Esophagus squamous epithelium (tissue), 5 donors: ENCODE measurements around the gene CD47. TPM values are rescaled to one million over a fixed set of nuclear protein-coding genes. Genes with fewer than 3 reads are reported as not detected.

Source experiments
- DNase-seq: peaks from one replicate; lab custom pipeline; 2025; lab: John Stamatoyannopoulos, UW
- H3K27ac ChIP-seq, 4 donors: fragments of 200-600 bp; sonication (generic); one replicate each; pipeline ENCODE4 v1.5.1; 2016 to 2019; ENCODE audit warnings: mild to moderate bottlenecking in 1 of 4
- H3K27me3 ChIP-seq, 4 donors: fragments of 200-600 bp; sonication (generic); 1 replicate in 3 of 4; 2 replicates in 1 of 4; pipeline versions ENCODE4 v1.5.1 to v1.6.0; 2017 to 2021; ENCODE audit warnings: antibody characterized with exemption in 1 of 4
- H3K36me3 ChIP-seq, 3 donors: fragments of 200-600 bp; sonication (generic); one replicate each; pipeline ENCODE4 v1.5.1; 2016 to 2019
- H3K4me1 ChIP-seq, 3 donors: fragments of 200-600 bp; sonication (generic); one replicate each; pipeline ENCODE4 v1.5.1; 2017 to 2019
- H3K4me3 ChIP-seq, 4 donors: fragments of 200-600 bp; sonication (generic); 1 replicate in 3 of 4; 2 replicates in 1 of 4; pipeline ENCODE4 v1.5.1; 2016 to 2019; ENCODE audit warnings: mild to moderate bottlenecking in 2 of 4, moderate library complexity in 1 of 4
- H3K9me3 ChIP-seq, 3 donors: fragments of 200-600 bp; sonication (generic); one replicate each; pipeline ENCODE4 v1.5.1; 2016 to 2019
- POLR2A ChIP-seq, 4 donors: fragments of 450-650 bp; IDR thresholded peaks; one replicate each; pipeline ENCODE4 v1.6.1; 2017; ENCODE audit warnings: antibody characterized with exemption in 4 of 4, mild to moderate bottlenecking in 4 of 4, moderate library complexity in 3 of 4
- WGBS, 2 donors: methylation state at CpG; one replicate each; pipeline ENCODE4 v1.1.5; 2018; 5-methylcytosine and 5-hydroxymethylcytosine counted together
- intact Hi-C: fragments of 100-400 bp; cut with DNase I; formaldehyde crosslinking; loops from one replicate; pipeline ENCODE4 v1.15.0; 2022
- total RNA-seq, 4 donors: library from RNA; depleted of rRNA; stranded (reverse); fragments of >200 nt; gene quantifications; one replicate each; pipeline ENCODE4 v1.1.0, GENCODE V29; 2016
- TF ChIP-seq, protein P1 (sequence below), 6 experiments: fragments of 450-650 bp in 4 of 6; fragments of 200-600 bp in 2 of 6; sonication (generic) in 2 of 6; IDR thresholded peaks; one replicate each; pipeline ENCODE4 v1.5.1; 2016 to 2019; ENCODE audit warnings: antibody characterized with exemption in 6 of 6, mild to moderate bottlenecking in 4 of 6, moderate library complexity in 4 of 6
- donor health status: DM: yes; HTN: yes; CAD: no.

CD47 gene
- total RNA-seq, 4 donors from 2014 or later, result 79.0 to 177 (median 115) TPM

DNA sequence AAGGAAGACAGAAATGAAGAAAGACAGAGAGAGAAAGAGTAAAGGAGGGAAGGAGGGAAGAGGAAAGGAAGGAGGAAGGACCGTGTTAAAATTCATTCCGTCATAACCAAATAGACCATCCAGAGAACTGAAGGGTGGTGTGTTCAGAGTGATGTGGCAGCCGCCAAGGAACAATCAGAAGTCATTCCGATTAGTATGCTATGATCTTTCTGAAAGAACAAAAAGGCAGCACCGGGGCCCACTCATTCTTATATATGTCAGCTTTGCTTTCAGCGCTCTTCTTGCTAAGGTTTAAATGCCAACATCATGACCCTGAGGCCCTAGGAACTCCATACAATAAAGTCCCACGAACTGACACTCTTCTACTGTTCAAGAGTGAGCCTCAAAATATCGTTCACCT, 78.5 kb downstream of the CD47 start:
- no peak for DNase-seq
- Histone ChIP-seq H3K36me3 (no peaks in the 10 kb centered on the region), H3K4me3 (no peak overlapping the region), H3K27ac (no peak overlapping the region), H3K9me3 (no peaks in the 10 kb centered on the region), H3K4me1 (peaks cover 0 to 11% (median 1%) of the 10 kb centered on the region in 3 donors), H3K27me3 (no peaks in the 10 kb centered on the region)
- intact Hi-C loops, result no loop called here
- 90 to 93% methylated on average over 8 of the region's 8 CpGs for whole genome bisulfite sequencing, 2 donors
- TF ChIP-seq, protein P1, sequence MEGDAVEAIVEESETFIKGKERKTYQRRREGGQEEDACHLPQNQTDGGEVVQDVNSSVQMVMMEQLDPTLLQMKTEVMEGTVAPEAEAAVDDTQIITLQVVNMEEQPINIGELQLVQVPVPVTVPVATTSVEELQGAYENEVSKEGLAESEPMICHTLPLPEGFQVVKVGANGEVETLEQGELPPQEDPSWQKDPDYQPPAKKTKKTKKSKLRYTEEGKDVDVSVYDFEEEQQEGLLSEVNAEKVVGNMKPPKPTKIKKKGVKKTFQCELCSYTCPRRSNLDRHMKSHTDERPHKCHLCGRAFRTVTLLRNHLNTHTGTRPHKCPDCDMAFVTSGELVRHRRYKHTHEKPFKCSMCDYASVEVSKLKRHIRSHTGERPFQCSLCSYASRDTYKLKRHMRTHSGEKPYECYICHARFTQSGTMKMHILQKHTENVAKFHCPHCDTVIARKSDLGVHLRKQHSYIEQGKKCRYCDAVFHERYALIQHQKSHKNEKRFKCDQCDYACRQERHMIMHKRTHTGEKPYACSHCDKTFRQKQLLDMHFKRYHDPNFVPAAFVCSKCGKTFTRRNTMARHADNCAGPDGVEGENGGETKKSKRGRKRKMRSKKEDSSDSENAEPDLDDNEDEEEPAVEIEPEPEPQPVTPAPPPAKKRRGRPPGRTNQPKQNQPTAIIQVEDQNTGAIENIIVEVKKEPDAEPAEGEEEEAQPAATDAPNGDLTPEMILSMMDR (IDR thresholded peaks at IDR 0.05), result no peak
- TF ChIP-seq POLR2A (IDR thresholded peaks at IDR 0.05), result no peak

DNA sequence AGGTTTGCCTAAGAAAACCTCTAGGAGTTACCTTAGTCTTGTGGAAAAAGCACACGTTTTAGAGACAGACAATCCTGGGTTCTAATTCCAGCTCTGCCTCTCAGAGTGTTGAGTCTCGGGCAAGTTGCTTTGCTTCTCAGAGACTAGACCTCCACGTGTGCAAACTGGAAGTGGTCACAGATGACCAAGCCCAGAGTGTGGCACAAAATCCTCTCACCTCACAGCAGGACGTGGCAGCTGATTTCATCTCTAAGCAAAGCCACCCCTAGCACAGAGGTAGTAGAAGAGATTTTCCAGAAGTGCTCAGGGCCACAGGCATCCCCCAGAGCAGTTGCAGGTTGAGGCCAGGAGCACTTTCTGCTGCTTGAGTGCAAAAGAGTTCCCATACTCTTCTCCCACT, 79.2 kb downstream of the CD47 start:
- TF ChIP-seq POLR2A (IDR thresholded peaks at IDR 0.05), result no peak
- TF ChIP-seq, protein P1 (IDR thresholded peaks at IDR 0.05), result no peak
- WGBS, 2 donors, result 76 to 83% methylated on average over 4 of the region's 4 CpGs
- H3K36me3 ChIP-seq, result no peaks in the 10 kb centered on the region
- no peak overlapping the region for H3K27ac ChIP-seq
- intact Hi-C loops, result no loop called here
- DNase-seq, result no peak
- H3K4me1 ChIP-seq, result peaks cover 4 to 17% (median 6%) of the 10 kb centered on the region in 3 donors
- no peaks in the 10 kb centered on the region for H3K9me3 ChIP-seq
- H3K27me3 ChIP-seq, result no peaks in the 10 kb centered on the region
- H3K4me3 ChIP-seq, result no peak overlapping the region

DNA sequence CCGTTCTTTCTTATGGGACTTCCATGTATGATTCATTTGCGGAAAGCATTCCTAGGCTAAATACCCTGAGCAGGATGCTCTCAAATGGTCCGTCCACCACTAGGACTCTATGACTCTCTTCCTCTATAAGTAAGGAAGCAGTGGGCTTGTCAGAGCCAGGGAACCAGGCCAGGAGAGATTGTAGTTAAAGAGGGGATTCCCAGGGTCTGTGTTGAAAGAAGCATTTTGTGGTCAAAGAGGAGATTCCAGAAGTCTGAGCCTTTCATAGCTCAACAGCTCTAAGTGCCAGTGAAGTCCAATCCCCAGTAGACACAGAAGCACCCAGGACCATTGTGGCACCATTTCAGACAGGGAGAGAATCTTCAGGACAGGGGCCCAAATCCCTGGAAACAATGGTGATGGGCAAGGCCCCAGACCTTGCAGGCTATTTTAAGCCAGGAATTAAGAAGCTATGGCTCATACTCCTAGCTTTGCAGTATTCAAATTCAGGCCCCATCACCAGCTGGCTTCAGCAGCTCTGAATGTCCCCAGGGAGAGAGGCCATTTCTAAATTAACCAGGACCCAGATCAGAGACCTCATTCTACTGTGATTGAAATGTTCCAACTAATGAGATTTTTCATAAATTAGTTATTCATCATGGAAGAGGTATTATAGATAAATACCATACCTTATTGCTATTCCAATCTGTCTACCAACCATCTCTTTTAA, 81.7 kb downstream of the CD47 start:
- peaks cover 16 to 41% (median 16%) of the 10 kb centered on the region in 3 donors for H3K4me1 ChIP-seq
- TF ChIP-seq, protein P1 (IDR thresholded peaks at IDR 0.05), result no peak
- no peak for TF ChIP-seq POLR2A (IDR thresholded peaks at IDR 0.05)
- no peaks in the 10 kb centered on the region for H3K9me3 ChIP-seq
- no peak overlapping the region for H3K4me3 ChIP-seq
- no peak overlapping the region for H3K27ac ChIP-seq
- no peaks in the 10 kb centered on the region for H3K36me3 ChIP-seq
- DNase-seq, result no peak
- H3K27me3 ChIP-seq, result no peaks in the 10 kb centered on the region
- WGBS, 2 donors, result 73 to 81% methylated on average over 3 of the region's 3 CpGs
- intact Hi-C loops, result no loop called here

DNA sequence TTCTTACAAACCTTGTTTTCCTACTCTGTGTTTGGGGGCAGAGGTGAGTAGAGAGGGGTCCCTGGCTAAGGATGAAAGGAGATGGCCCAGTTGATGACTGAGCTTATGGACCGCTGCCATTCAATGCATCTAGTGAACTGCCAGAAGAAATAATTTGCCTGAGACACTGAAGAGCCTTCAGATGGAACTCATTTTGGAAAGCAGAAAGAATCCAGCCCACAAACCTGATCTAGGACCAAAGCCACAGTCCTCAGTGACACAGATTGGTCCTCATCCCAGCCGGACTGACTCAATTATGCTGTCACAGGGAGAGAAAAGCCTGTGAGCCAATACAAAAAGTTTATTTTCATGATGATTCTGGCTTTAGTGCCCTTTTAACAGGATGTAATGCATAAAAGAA, 82.7 kb downstream of the CD47 start:
- WGBS, 2 donors, result 50 to 95% methylated on average over 1 to 2 of the region's 2 CpGs
- Histone ChIP-seq H3K27me3 (no peaks in the 10 kb centered on the region), H3K4me1 (peaks cover 16 to 44% (median 16%) of the 10 kb centered on the region in 3 donors), H3K4me3 (no peak overlapping the region), H3K27ac (no peak overlapping the region), H3K36me3 (no peaks in the 10 kb centered on the region), H3K9me3 (no peaks in the 10 kb centered on the region)
- no peak for TF ChIP-seq POLR2A (IDR thresholded peaks at IDR 0.05)
- TF ChIP-seq, protein P1 (IDR thresholded peaks at IDR 0.05), result no peak
- no peak for DNase-seq
- intact Hi-C loops, result no loop called here

DNA sequence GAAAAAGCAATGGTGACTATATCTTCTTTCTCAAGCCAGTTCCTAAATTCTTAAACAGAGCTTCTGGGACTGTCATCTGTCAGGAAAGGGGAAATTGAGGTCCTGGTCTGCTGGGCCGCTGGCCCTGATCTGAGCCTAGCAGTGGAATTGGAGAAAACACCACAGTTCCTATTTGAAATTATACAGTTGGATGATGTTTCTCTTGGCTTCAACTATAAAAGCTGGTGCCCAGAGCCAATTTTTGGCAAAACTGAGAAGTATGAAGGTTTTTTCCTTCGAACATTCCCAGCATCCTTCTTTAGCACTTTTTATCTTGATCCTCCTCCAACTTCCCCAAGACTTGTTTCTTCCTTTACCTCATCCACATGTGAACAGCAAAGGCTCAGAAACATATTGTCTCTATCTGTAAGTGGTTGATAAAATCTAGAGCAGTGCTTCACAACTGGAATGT, 83.9 kb downstream of the CD47 start:
- Histone ChIP-seq H3K27me3 (no peaks in the 10 kb centered on the region), H3K4me1 (peaks cover 16 to 50% (median 19%) of the 10 kb centered on the region in 3 donors), H3K36me3 (no peaks in the 10 kb centered on the region), H3K4me3 (no peak overlapping the region), H3K27ac (peak overlapping the region; percentile 17 to 44 (median 30)), H3K9me3 (no peaks in the 10 kb centered on the region)
- no peak for DNase-seq
- intact Hi-C loops, result no loop called here
- WGBS, 2 donors, result 7 to 18% methylated on average over 2 of the region's 2 CpGs
- TF ChIP-seq POLR2A (IDR thresholded peaks at IDR 0.05), result no peak
